Prostate gland (tissue), 2 donors: ENCODE data around the gene IRS2.

Source experiments
- CTCF ChIP-seq, 4 experiments: fragments of 200-600 bp in 2 of 4; fragments of 450-650 bp in 2 of 4; sonication (generic) in 2 of 4; IDR thresholded peaks; 1 replicate in 3 of 4; 2 replicates in 1 of 4; pipeline ENCODE4 v1.5.1; 2016 to 2019; ENCODE audit warnings: antibody characterized with exemption in 4 of 4, mild to moderate bottlenecking in 2 of 4, moderate library complexity in 2 of 4
- POLR2A ChIP-seq: fragments of 450-650 bp; IDR thresholded peaks from one replicate; pipeline ENCODE4 v1.6.1; 2016; ENCODE audit warnings: antibody characterized with exemption, mild to moderate bottlenecking

GRCh38 chr13:109813663-109814062 lies 27.3 kb upstream of the IRS2 start:
- TF ChIP-seq CTCF (IDR thresholded peaks at IDR 0.05) = no peak
- TF ChIP-seq POLR2A = no peak
